Small intestine (tissue), 7 donors: ENCODE results near the gene FAM107B. TPM values are rescaled to one million over a fixed set of nuclear protein-coding genes. Genes with fewer than 3 reads are reported as not detected.

Experiments
- DNase-seq, 2 donors: peaks; one replicate each; pipeline versions ENCODE4 v3.0.0 to v3.0.0-alpha.2; 2013
- FAIRE-seq: peaks from 2 replicates; lab custom pipeline; 2012; peaks lifted over from hg19 to GRCh38; lab: Jason Lieb, UNC
- H3K27ac ChIP-seq, 3 donors: one replicate each; pipeline ENCODE4 v1.5.1; 2013; ENCODE audit warnings: low read length in 2 of 3, mild to moderate bottlenecking in 2 of 3, control low read depth in 1 of 3, inconsistent platforms in 1 of 3, low read depth in 1 of 3, moderate library complexity in 1 of 3
- H3K27me3 ChIP-seq, 3 donors: one replicate each; pipeline ENCODE4 v1.6.1; 2013; ENCODE audit warnings: low read length in 3 of 3, inconsistent platforms in 1 of 3; ENCODE audit not compliant: control insufficient read depth in 3 of 3, insufficient read depth in 3 of 3
- H3K36me3 ChIP-seq, 3 donors: one replicate each; pipeline ENCODE4 v1.6.1; 2013; ENCODE audit warnings: low read length in 3 of 3, inconsistent platforms in 1 of 3, low read depth in 1 of 3, mild to moderate bottlenecking in 1 of 3, moderate library complexity in 1 of 3; ENCODE audit not compliant: control insufficient read depth in 3 of 3, insufficient read depth in 2 of 3
- H3K4me1 ChIP-seq, 3 donors: one replicate each; pipeline ENCODE4 v1.6.1; 2013; ENCODE audit warnings: low read length in 2 of 3, inconsistent platforms in 1 of 3, low read depth in 1 of 3, mild to moderate bottlenecking in 1 of 3, moderate library complexity in 1 of 3; ENCODE audit not compliant: control insufficient read depth in 3 of 3, insufficient read depth in 2 of 3
- H3K4me3 ChIP-seq, 3 donors: one replicate each; pipeline ENCODE4 v1.5.1; 2013; ENCODE audit warnings: low read length in 3 of 3, control low read depth in 1 of 3, inconsistent platforms in 1 of 3, low read depth in 1 of 3, mild to moderate bottlenecking in 1 of 3, moderate library complexity in 1 of 3
- H3K9me3 ChIP-seq, 2 donors: one replicate each; pipeline ENCODE4 v1.6.1; 2013; ENCODE audit warnings: low read depth in 1 of 2, low read length in 1 of 2; ENCODE audit not compliant: control insufficient read depth in 2 of 2, insufficient read depth in 1 of 2
- WGBS, 3 donors: extraction: QIAGEN DNeasy Blood & Tissue Kit; methylation state at CpG; one replicate each; pipeline ENCODE4 v1.1.7; 2013; 5-methylcytosine and 5-hydroxymethylcytosine counted together
- polyA plus RNA-seq, 4 donors: library from polyadenylated mRNA; stranded (reverse) in 3 of 4; unstranded in 1 of 4; fragments of 200-250 nt in 3 of 4; fragments of 120-200 nt in 1 of 4; gene quantifications; one replicate each; pipeline versions ENCODE4 v1.2.1 to v1.2.3, GENCODE V29; 2013
- donor health status: healthy with polysubstance abuse.
- donor health status: control.
- donor health status: control.
- donor health status: Bipolar disorder and iron deficiency.
- donor health status: healthy.

The FAM107B gene
- polyA plus RNA-seq, 4 donors = 33.3 to 50.5 (median 38.7) TPM

DNA sequence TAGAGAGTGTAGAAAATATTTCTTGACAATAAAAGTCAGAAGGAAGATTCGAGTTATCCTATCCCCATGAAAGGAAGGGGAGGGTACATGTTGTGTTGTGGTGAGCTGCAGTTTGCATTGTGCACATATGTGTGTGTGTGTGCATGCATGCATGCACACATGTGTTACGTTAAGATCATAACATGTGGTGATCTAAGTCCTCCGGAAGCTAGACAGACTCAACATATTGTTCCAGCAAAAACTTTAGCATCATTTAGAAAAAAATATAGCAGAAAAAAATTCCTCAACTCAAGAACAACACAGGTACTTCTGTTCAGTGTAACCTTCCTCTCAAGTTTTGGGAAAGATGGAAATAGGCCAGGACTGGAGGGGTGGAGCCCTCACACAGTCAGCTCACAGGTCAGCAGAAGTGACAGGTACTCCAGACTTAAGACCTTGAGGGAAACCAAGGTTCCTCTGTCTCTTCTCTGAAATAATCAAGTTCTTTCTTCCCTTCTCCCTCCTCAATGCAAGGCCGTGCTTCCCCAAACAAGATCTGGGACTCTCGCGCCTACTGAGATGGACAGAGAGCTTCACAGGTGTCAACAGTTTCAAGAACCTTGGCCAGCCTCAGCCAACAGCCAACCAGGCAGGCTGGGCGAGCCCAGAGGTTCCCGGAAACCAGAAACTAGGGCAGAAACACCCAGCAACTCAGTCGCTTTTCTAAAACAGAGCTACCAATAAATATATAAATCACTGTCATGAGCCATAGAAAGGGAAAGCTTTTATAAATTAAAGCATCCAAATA, 205.2 kb downstream of the FAM107B start:
- Histone ChIP-seq H3K27ac (peak overlapping the region in 2 of 3 donors; percentile 0 to 61), H3K9me3 (peaks cover 0 to 8% of the 10 kb centered on the region in 2 donors), H3K4me3 (no peak overlapping the region), H3K36me3 (peaks cover 3 to 17% (median 9%) of the 10 kb centered on the region in 3 donors), H3K27me3 (no peaks in the 10 kb centered on the region), H3K4me1 (peaks cover 0 to 8% (median 0%) of the 10 kb centered on the region in 3 donors)
- 52 to 65% (median 60%) methylated on average over 9 of the region's 9 CpGs for WGBS, 3 donors
- FAIRE-seq (no peak), DNase-seq (peak in 1 of 2 donors; percentile 45)

- Histone ChIP-seq H3K4me1 (peaks cover 0 to 3% (median 2%) of the 10 kb centered on the region in 3 donors), H3K27ac (no peak overlapping the region), H3K36me3 (peaks cover 3 to 17% (median 9%) of the 10 kb centered on the region in 3 donors), H3K27me3 (no peaks in the 10 kb centered on the region), H3K9me3 (peaks cover 0 to 8% of the 10 kb centered on the region in 2 donors), H3K4me3 (no peak overlapping the region)
- FAIRE-seq = no peak
- DNase-seq = no peak
- 95 to 100% (median 96%) methylated on average over 4 of the region's 4 CpGs for WGBS, 3 donors
These were observed 207.3 kb downstream of the FAM107B start for GRCh38 chr10:14567421-14567820.

DNA sequence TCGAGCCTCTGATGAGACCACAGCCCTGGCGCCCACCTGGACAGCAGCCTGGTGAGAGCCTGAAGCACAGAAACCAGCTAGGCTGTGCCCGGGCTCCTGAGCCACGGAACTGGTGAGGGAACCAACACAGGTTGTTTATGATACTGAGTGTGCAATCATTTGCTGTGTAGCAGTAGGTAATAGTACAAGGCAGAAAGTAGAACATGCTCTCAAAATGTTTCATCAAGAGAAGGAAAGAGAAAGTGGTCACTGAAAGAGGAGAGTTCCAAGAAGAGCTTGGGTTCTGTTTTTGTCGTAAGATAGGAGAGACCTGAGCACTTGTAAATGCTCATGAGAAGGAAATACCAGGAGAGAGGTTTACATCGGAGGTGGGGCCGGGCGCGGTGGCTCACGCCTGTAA, 208.2 kb downstream of the FAM107B start:
- H3K4me3 ChIP-seq = no peak overlapping the region
- peaks cover 0 to 3% (median 2%) of the 10 kb centered on the region in 3 donors for H3K4me1 ChIP-seq
- peaks cover 0 to 8% of the 10 kb centered on the region in 2 donors for H3K9me3 ChIP-seq
- 92 to 97% (median 93%) methylated on average over 10 of the region's 10 CpGs for WGBS, 3 donors
- no peak overlapping the region for H3K27ac ChIP-seq
- H3K36me3 ChIP-seq = peaks cover 3 to 17% (median 9%) of the 10 kb centered on the region in 3 donors
- FAIRE-seq = no peak
- H3K27me3 ChIP-seq = no peaks in the 10 kb centered on the region
- DNase-seq = no peak

- Histone ChIP-seq H3K4me3 (no peak overlapping the region), H3K9me3 (peaks cover 0 to 4% of the 10 kb centered on the region in 2 donors), H3K4me1 (peaks cover 3 to 4% (median 3%) of the 10 kb centered on the region in 3 donors), H3K36me3 (peaks cover 3 to 19% (median 9%) of the 10 kb centered on the region in 3 donors), H3K27me3 (no peaks in the 10 kb centered on the region), H3K27ac (peak overlapping the region in 2 of 3 donors; percentile 11 to 45)
- no peak for DNase-seq
- no peak for FAIRE-seq
- WGBS, 3 donors = 61 to 91% (median 72%) methylated on average over 5 of the region's 5 CpGs
These were observed 209.5 kb downstream of the FAM107B start for GRCh38 chr10:14565199-14565598.

GRCh38 chr10:14564268-14564744, 210.4 kb downstream of the FAM107B start:
- Histone ChIP-seq H3K9me3 (peaks cover 0 to 4% of the 10 kb centered on the region in 2 donors), H3K36me3 (peaks cover 3 to 20% (median 9%) of the 10 kb centered on the region in 3 donors), H3K27me3 (no peaks in the 10 kb centered on the region), H3K27ac (peak overlapping the region in 1 of 3 donors; percentile 43), H3K4me3 (no peak overlapping the region), H3K4me1 (peaks cover 3 to 4% (median 3%) of the 10 kb centered on the region in 3 donors)
- WGBS, 3 donors = 58 to 75% (median 59%) methylated on average over 5 of the region's 5 CpGs
- FAIRE-seq (no peak), DNase-seq (no peak)

- WGBS, 3 donors = 76 to 84% (median 78%) methylated on average over 4 of the region's 4 CpGs
- Histone ChIP-seq H3K4me1 (peaks cover 3 to 4% (median 3%) of the 10 kb centered on the region in 3 donors), H3K36me3 (peaks cover 3 to 17% (median 9%) of the 10 kb centered on the region in 3 donors), H3K4me3 (no peak overlapping the region), H3K9me3 (peaks cover 0 to 4% of the 10 kb centered on the region in 2 donors), H3K27me3 (no peaks in the 10 kb centered on the region), H3K27ac (peak overlapping the region in 1 of 3 donors; percentile 24)
- FAIRE-seq = no peak
- DNase-seq = no peak
These were observed 211.2 kb downstream of the FAM107B start for GRCh38 chr10:14563359-14563940.

- Histone ChIP-seq H3K27ac (no peak overlapping the region), H3K4me3 (no peak overlapping the region), H3K36me3 (peaks cover 3 to 14% (median 7%) of the 10 kb centered on the region in 3 donors), H3K27me3 (no peaks in the 10 kb centered on the region), H3K4me1 (peaks cover 3 to 4% (median 3%) of the 10 kb centered on the region in 3 donors), H3K9me3 (peaks cover 0 to 4% of the 10 kb centered on the region in 2 donors)
- 76 to 87% (median 77%) methylated on average over 3 of the region's 3 CpGs for WGBS, 3 donors
- FAIRE-seq (no peak), DNase-seq (no peak)
These were observed 211.7 kb downstream of the FAM107B start for GRCh38 chr10:14563076-14563336.

DNA sequence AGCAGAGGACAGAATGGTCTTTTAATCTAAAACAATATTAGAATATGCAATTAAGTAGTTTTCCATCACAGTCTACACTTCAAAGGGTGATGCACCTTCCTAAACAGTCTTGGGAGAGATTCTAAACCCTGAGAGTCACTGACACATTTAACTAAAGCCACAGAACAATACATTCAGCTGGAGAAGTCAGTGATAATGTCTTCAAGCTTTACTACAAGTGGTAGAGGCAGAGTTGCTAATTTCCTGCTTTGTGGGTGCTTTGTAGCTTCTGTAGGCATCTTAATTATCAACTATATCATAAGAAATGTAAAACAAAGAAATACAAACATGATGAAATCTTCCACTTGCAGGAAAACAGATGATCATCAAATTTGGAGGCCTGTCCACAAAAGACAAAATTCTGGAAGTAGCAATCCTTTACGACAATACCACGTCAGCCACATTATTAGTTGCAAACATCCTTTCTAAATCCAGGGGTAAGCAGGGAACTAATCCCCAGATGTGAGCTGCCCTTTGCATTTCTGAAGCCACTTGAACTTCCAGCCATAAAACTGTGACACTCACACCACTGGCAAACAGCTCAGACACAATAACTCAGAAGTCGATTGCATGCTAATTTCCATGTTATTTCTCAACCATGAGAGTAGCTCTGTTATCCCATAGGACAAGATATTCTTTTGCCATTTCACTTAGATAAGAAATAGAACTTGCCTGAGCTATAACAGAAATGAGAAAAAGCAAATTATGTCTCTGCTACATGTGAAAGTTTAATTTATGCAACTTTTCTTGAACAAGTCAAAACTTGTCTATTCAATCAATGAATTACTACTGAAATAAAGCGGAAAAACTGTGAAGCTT, 212.2 kb downstream of the FAM107B start:
- peak in 1 of 2 donors; percentile 47 for DNase-seq
- H3K9me3 ChIP-seq = peaks cover 0 to 4% of the 10 kb centered on the region in 2 donors

More for the DNA sequence above, 212.2 kb downstream of the FAM107B start:
- Histone ChIP-seq H3K4me3 (no peak overlapping the region), H3K4me1 (peaks cover 3 to 5% (median 4%) of the 10 kb centered on the region in 3 donors), H3K27me3 (no peaks in the 10 kb centered on the region), H3K27ac (peak overlapping the region in 2 of 3 donors; percentile 51 to 53), H3K36me3 (peaks cover 3 to 9% (median 3%) of the 10 kb centered on the region in 3 donors)
- WGBS, 3 donors = 58 to 78% (median 61%) methylated on average over 4 of the region's 4 CpGs
- no peak for FAIRE-seq
